ENCODE measurements around the gene MSLN. TPM values are rescaled to one million over a fixed set of nuclear protein-coding genes. Genes with fewer than 3 reads are reported as not detected.

The MSLN gene
- polyA plus RNA-seq, 1 donor (not counting 4 experiments of a cell fraction or from before 2014, with no cell fraction given) = 8.5 TPM

GRCh38 chr16:791131-791530 is 30.6 kb downstream of the MSLN start:
- TF ChIP-seq EZH2 (IDR thresholded peaks at IDR 0.05; ENCODE audit: low read length) (no peak), CTCF (optimal IDR thresholded peaks at IDR 0.05 in 1 of 3, IDR thresholded peaks at IDR 0.05 in 1 of 3, conservative IDR thresholded peaks at IDR 0.05 in 1 of 3; ENCODE audit: extremely low read depth in 1 of 3, insufficient read depth in 2 of 3, low read length in 3 of 3) (no peak)
- DNase-seq (ENCODE audit: low read depth, low spot score) = no peak
- Histone ChIP-seq H3K4me2 (ENCODE audit: control insufficient read depth, extremely low read depth, insufficient read depth, low read depth, low read length) (no peak overlapping the region), H3K4me3 (ENCODE audit: control insufficient read depth in 2 of 3, extremely low read depth in 1 of 3, insufficient read depth in 2 of 3, low read depth in 1 of 3, low read length in 3 of 3) (no peak overlapping the region), H3K27ac (ENCODE audit: control insufficient read depth, insufficient read depth, low read length) (no peak overlapping the region), H2AFZ (ENCODE audit: control insufficient read depth, low read length) (no peak overlapping the region), H3K36me3 (ENCODE audit: control insufficient read depth in 2 of 2, extremely low read depth in 1 of 2, insufficient read depth in 2 of 2, low read length in 2 of 2) (peaks cover 4 to 7% of the 10 kb centered on the region in 2 experiments), H4K20me1 (ENCODE audit: control insufficient read depth, extremely low read depth, insufficient read depth, low read length) (no peaks in the 10 kb centered on the region), H3K27me3 (ENCODE audit: control insufficient read depth, extremely low read depth, insufficient read depth, low read length) (no peaks in the 10 kb centered on the region), H3K9me3 (ENCODE audit: control insufficient read depth, low read depth, low read length) (no peaks in the 10 kb centered on the region), H3K9ac (ENCODE audit: control insufficient read depth, extremely low read depth, insufficient read depth, low read length) (no peak overlapping the region), H3K79me2 (ENCODE audit: control insufficient read depth, insufficient read depth, low read length) (peaks cover 27% of the 10 kb centered on the region), H3K4me1 (ENCODE audit: control insufficient read depth, extremely low read depth, insufficient read depth, low read length) (peaks cover 14% of the 10 kb centered on the region), H3K9me1 (ENCODE audit: control insufficient read depth, extremely low read depth, insufficient read depth, low read length) (no peaks in the 10 kb centered on the region)
- FAIRE-seq = no peak
- dilution Hi-C loops (cut with MboI; ENCODE audit: extremely low pct_ligation_motif_present, low sequenced_read_pairs) = no loop called here

- no peak for DNase-seq (ENCODE audit: low read depth, low spot score)
- H3K36me3 ChIP-seq (ENCODE audit: control insufficient read depth in 2 of 2, extremely low read depth in 1 of 2, insufficient read depth in 2 of 2, low read length in 2 of 2) = peaks cover 0 to 4% of the 10 kb centered on the region in 2 experiments
- dilution Hi-C loops (cut with MboI; ENCODE audit: extremely low pct_ligation_motif_present, low sequenced_read_pairs) = no loop called here
These were observed 31.9 kb downstream of the MSLN start for GRCh38 chr16:792221-792995.

More at GRCh38 chr16:792221-792995, 31.9 kb downstream of the MSLN start:
- no peaks in the 10 kb centered on the region for H3K27me3 ChIP-seq (ENCODE audit: control insufficient read depth, extremely low read depth, insufficient read depth, low read length)
- no peak overlapping the region for H2AFZ ChIP-seq (ENCODE audit: control insufficient read depth, low read length)
- H4K20me1 ChIP-seq (ENCODE audit: control insufficient read depth, extremely low read depth, insufficient read depth, low read length) = no peaks in the 10 kb centered on the region
- no peaks in the 10 kb centered on the region for H3K9me1 ChIP-seq (ENCODE audit: control insufficient read depth, extremely low read depth, insufficient read depth, low read length)
- H3K79me2 ChIP-seq (ENCODE audit: control insufficient read depth, insufficient read depth, low read length) = peaks cover 20% of the 10 kb centered on the region
- TF ChIP-seq CTCF (optimal IDR thresholded peaks at IDR 0.05 in 1 of 3, IDR thresholded peaks at IDR 0.05 in 1 of 3, conservative IDR thresholded peaks at IDR 0.05 in 1 of 3; ENCODE audit: extremely low read depth in 1 of 3, insufficient read depth in 2 of 3, low read length in 3 of 3) (no peak), EZH2 (IDR thresholded peaks at IDR 0.05; ENCODE audit: low read length) (no peak)
- H3K9me3 ChIP-seq (ENCODE audit: control insufficient read depth, low read depth, low read length) = no peaks in the 10 kb centered on the region
- H3K9ac ChIP-seq (ENCODE audit: control insufficient read depth, extremely low read depth, insufficient read depth, low read length) = no peak overlapping the region
- no peak overlapping the region for H3K4me3 ChIP-seq (ENCODE audit: control insufficient read depth in 2 of 3, extremely low read depth in 1 of 3, insufficient read depth in 2 of 3, low read depth in 1 of 3, low read length in 3 of 3)
- no peak overlapping the region for H3K27ac ChIP-seq (ENCODE audit: control insufficient read depth, insufficient read depth, low read length)
- no peak for FAIRE-seq
- H3K4me2 ChIP-seq (ENCODE audit: control insufficient read depth, extremely low read depth, insufficient read depth, low read depth, low read length) = no peak overlapping the region
- peaks cover 9% of the 10 kb centered on the region for H3K4me1 ChIP-seq (ENCODE audit: control insufficient read depth, extremely low read depth, insufficient read depth, low read length)
